KG1 (cell line): ENCODE measurements around the gene TMEM271.
"Not testable (repeated sequence)": the region's sequence is repeated elsewhere in the genome, so short reads cannot be mapped to it uniquely, and the experiment has no call there.

Experiments used
- DNase-seq: peaks from one replicate; lab custom pipeline; 2025; lab: John Stamatoyannopoulos, UW

Gene TMEM271

DNA sequence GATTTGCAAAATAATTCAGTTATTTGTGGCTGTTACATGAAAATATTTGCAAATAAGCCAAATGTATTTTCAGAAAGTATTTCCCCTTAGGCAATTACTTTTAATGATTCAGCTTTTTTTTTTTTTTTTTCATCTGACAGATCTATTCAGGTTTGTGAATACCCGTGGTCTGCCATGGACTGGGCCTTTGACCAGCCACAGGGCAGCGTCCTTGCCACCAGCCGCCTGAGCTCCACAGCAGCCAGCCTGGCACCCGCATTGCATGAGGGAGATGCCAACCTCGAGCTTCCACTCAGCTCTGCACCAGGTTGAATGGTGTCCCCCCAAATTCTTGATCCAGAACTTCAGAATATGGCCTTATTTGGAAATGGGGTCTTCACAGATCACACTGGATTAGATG lies 14.7 kb downstream of the TMEM271 start:
- no peak for DNase-seq

DNA sequence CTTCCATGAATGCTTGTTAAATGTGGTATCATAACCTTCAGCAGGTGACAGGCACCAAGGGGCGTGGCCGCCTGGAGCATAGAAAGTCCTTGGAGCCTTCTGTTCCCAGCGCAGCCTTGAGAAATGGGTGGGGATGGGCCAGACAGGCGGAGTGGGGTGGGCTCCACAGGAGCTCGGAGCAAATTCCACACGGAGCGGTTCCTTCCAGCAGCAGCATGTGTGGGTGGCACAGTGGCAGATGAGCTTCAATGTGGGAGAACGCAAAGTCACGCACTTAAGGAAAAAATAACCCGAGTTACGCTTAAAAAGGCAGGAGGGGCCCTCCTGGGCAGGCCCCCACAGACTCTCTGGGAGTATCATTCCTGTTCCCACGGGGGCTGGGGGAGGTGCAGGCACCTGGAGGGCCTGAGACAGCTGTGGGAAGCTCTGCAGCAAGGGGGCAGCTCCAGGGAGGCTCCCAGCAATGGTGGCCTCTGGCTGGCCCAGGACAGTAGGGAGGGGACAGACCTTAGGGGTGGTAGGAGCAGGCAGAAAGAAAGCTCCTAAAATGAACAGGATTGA lies 15.3 kb downstream of the TMEM271 start:
- no peak for DNase-seq

DNA sequence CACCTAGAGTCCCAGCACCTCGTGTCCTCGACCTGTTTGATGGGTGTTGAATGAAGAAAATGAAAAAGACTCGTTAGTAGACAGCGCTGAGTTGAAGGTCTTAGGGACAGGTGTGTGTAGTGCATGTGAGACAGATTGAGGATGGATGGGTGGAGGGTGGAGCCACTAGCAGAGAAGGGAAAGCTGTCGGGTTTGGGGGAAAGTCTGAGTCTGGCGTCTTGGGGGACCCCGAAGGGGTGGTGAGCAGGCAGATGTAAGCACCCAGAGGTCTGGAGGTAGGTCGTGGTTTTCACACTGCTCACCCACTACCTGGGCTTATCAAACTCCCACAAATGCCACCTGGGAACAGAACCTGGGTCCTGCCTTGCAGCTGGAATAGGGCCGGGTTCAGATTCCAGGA lies 16.0 kb downstream of the TMEM271 start:
- no peak for DNase-seq

DNA sequence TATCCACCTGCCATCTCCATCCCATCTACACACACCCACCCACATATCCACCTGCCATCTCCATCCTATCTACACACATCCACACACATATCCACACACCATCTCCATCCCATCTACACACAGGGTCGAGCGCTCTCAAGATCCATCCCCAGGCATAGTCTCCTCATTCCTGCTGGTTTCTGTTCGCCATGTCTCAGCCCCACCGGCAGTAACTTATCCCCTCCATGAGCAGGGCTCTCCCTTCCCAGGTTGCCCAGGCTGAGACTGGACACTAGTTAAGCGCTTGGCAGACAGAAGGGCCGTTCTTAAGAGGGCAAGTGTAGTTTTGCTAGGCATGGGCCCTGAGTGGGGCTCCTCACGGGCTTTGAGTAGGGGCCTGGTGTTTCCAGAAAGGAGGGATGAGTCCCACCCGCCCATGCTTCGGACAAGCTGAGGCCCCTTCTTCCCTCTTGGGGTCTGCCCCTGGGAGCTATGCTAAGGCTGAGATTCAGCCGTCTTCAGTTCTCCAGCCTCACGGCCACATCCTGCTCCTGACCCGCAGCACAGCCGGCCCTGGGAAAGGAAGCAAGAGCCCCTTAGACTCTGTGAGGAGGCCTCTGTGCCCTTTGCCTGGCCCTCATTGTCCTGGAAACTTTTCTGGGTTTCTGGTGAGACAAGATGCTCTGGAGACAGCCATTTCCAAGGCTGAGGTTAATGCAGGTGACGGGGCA lies 20.4 kb downstream of the TMEM271 start:
- DNase-seq = no peak

DNA sequence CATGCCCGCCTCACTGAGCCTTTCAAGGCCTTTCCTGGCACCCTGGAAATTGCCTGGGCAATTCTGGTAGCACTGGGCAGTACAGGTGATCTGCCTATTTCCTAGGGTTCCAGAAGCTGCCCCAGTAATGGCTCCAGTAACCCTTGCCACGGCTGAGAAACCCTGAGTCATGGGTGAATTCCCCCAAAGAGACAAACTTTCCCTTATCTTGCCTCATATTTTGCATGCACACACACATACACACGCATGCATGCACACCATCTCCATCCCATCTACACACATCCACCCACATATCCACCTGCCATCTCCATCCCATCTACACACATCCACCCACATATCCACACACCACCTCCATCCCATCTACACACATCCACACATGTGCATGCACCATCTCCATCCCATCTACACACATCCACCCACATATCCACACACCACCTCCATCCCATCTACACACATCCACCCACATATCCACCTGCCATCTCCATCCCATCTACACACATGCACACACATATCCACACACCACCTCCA lies 21.2 kb downstream of the TMEM271 start:
- DNase-seq = not testable (repeated sequence)

DNA sequence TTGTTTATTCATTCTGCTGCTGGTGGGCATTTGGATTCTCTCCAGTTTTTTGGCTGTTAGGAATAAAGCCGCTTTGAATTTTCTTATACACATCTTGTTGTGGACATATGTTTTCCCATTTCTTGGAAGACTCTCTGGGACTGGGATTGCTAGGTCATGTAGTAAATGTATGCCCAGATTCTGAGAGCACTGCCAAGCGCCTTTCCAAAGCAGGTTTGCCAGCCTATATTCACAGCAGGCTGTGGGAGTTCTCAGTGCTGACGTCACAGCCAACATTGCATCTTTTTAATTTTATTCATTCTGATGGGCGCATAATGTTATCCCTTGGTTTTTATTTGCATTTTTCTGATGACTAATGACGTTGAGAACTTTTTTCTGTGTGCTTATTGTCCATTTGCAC lies 24.1 kb downstream of the TMEM271 start:
- DNase-seq = no peak

DNA sequence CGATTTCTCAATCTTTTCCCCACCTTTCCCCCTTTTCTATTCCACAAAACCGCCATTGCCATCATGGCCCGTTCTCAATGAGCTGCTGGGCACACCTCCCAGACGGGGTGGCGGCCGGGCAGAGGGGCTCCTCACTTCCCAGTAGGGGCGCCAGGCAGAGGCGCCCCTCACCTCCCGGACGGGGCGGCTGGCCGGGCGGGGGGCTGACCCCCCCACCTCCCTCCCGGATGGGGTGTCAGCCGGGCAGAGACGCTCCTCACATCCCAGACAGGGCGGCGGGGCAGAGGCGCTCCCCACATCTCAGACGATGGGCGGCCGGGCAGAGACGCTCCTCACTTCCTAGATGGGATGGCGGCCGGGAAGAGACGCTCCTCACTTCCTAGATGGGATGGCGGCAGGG lies 25.8 kb downstream of the TMEM271 start:
- DNase-seq = not testable (repeated sequence)

DNA sequence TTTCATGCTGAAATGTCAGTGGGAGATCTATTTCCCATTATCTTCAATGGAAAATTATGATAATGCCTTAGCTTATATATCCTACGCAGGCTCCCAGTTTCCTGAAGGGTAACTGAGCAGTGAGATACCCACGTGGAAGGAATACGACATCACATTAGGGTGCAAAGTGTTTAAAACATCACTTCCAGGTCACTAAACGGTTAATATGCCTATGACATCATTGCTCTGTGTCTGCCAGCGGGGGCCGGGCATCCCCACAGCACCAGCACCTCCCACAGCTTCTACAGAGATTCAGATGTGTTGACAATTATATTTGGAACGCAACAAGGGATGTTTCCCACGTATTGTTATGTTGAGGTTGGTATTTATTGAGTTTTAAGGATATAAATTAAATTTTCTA lies 27.1 kb downstream of the TMEM271 start:
- DNase-seq = no peak

DNA sequence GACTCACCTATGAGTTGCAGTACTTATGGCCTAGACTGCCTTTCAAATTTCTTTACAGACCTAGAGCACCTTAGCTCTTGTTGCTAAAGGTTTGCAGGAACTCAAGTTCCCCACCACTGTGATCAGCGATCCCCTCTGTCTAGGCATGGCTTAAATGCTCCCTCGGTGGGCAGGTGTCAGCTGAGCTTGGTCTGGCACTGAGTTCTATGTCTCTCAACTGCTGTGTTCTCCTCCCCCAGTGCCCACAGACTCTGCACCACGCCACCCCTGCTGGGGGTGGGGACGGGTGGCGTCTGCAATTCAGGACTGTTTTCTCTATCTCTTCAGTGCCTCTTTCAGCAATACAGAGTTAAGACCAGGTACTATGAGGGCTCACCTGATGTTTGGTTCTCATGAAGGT lies 30.5 kb downstream of the TMEM271 start:
- DNase-seq = no peak

DNA sequence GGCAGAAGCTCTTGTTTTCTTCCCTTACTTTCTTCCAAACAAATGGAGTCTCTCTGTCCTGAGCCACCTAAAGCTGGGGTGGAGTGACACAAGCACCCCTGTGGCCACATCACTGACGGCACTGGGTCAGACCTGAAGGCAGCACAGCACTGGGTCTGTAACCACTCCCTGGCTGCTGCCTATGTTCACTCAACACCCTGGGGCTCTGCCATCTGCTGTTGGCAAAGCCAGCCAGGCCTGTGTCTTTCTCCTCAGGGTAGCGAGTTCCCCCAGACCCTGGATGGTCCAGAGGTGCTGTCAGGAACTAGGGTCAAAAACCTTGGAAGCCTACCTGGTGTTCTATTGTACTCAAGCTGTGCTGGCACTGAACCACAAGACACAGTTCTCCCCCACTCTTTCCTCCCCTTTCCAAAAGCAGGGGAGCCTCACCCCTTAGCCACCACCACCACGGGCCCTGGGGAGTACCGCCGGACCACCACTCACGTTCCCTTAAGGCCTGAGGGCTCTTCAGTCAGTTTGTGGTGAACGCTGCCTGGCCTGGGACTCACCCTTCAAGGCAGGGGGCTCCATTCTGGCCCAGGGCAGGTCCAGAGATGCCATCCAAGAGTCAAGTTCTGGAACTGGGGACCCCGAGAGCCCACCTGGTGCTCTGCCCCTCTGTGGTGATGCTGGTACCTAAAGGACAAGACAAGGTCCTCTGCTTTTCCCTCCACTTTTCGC lies 31.5 kb downstream of the TMEM271 start:
- no peak for DNase-seq

DNA sequence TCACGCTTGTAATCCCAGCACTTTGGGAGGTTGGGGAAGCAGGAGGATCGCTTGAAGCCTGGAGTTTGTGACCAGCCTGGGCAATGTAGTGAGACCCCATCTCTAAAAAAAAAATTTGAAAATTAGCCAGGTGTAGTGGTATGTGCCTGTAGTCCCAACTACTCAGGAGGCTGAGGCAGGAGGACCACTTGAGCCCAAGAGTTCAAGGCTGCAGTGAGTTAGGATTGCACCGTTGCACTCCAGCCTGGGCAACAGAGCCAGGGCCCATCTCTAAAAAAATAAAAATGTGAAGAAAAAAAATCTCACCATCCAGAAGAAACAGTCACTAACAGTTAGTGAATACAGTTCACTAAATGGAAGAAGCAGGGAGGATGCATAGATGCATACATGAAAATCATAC lies 34.8 kb downstream of the TMEM271 start:
- no peak for DNase-seq

DNA sequence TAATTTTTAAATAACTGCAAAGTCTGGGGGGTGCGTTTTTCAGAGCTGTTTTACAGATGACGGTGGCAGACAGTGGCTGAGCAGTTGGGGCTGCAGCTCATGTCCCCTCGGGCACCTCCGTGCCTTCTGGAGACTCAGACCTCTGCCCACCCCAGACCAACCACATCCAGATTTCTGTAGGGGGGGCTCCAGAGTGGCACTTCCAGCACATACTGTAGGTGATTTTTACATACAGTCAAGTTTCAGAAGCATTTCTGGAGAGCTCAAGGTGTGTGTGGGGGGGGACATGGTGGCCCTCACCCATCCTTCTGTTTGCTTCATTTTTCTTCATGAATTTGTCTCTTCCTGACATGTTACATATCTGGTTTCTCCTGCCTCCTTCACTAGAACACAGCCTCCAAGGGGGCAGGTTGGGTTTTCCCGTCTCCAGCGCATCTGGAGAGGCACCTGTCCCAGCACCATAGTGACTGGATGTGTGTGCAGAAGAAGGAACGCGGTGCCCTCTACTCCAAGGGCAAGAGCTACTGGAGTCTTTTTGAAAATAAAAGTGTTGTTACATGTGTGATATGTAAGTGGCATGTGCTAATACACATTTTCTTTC lies 37.5 kb downstream of the TMEM271 start:
- no peak for DNase-seq

DNA sequence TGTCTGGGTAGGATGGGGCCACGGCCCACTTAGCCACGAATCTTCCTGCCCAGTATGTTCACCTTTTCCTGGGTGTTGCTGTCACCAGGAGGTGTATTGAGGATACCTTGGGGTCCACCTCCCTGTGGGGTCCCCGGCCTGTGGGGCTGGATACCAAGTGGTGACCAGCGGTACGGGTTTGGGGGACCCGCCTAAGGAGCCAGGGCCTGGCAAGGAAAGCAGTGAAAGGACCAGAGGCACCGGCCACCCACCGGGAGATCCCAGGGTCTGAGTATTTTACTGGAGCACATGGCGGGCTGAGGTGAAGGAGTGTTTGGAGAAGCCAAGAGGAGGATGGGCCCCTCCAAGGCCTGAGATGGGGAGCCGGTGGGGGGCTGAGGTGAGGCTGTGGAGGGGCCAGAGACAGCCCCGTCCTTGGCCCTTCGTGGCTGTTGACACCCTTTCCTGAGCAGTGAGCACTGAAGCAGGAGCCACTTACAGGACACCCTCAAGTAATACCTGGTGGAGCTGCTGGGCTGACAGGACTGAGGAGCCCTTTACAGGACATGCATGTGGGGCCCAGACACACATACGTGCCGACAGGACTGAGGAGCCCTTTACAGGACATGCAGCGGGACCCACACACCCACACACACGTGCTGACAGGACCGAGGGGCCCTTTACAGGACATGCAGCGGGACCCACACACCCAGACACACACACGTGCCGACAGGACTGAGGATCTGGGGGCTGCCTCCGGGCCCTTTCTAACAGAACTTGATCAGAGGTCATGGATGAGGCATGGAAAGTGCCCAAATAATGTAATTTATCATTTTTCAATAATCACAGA lies 38.4 kb downstream of the TMEM271 start:
- DNase-seq = no peak

DNA sequence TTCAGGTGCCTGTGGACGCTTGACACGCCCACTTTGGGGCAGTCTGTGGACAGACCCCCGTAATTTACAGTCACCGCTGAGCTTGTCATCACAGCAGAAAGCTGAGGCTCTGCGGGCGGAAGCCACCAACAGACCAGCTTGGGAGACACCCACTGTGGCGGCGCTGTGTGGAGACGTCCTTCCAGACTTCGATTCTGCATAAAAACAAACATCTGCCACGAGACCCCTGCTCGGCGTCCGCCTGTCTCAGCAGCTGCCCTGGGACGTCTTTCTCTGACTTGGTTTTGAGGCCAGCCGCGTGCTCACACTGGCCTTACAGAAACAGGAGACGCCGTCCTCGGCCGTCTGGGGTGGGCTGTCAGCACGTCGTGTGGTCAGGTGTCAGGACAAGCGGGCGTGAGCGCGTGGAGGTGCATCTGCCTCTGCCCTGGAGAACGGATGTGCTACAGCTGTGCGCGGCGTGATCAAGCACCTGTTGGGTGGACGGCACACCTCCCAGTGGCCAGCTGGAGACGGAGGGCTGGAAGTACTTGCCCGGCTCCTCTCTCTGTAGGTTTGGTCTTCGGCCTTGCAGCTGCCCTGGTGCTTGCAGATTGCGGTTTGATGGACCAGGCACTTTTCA lies 39.6 kb downstream of the TMEM271 start:
- DNase-seq = no peak

DNA sequence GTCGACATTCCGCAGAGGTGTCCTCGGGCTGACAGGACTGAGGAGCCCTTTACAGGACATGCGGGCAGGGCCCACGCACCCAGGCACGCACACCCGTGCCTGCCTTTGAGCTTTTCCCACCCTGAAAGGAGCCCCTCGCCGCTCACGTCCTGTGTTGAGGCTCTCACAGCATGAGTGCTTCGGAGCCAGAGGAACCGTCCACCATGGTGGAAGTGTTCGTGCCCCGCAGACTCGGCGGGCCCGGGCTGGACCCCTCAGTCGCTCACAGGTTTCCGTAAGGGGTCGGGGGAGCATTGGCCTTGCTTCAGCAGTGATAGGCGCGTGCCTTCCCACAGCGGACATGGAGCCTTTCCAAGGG lies 40.2 kb downstream of the TMEM271 start:
- DNase-seq = no peak

DNA sequence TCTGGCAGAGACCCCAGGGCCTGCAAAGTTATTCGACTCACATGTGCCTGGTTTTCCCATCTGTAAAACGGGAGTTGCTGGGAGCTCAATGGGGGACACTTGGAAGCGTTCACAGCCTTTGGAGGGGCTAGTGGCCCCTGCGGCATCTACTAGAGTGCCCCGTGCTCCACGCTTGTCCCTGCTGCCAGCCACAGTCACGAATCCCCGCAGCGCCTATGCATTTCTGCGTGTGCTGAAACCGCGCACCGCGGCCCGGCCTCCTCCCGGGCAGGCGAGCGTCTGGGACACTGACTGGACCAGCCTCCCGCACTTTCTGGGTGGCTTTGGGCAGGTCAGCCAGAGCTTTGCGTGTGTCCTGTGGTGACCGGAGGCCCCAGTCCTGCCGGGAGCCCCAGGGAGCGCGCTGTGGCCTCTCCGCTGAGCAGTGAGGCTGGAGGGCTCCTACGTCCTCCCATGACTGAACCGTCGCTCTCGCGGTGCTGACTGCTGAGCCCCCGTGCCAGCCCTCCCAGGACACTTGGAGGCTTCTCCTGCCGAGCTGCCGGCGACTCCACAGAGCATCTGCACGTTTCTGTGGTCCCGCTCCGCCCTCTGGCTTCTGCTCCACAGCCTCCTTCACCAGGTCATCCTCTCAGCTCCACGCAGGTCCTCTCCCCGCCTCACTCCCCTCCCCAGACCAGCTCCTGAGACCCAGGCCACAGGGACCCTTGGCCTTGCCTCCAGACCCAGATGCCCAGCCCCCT lies 40.7 kb downstream of the TMEM271 start:
- DNase-seq = no peak

DNA sequence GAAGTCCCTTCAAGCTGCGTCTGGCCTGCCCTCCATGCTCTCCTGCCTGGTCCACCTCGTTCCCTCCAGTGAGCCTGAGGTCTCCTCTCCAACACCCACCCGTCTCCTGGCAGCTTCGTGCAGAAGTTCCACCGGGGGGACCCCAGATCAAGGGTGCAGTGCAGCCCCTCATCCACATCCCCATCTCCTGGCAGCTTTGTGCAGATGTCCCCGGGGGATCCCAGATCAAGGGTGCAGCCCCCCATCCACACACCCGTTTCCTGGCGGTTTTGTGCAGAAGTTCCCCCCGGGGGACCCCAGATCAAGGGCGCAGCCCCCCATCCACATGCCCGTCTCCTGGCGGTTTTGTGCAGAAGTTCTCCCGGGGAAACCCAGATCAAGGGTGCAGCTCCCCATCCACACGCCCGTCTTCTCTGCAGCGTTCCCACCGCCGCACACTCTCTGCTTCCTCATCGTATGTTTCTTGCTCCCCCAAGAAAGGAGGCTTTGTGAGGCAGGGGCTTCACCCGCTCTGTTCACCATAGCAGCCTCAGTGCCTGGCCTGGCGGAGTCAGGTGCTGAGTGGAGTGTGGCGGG lies 41.4 kb downstream of the TMEM271 start:
- DNase-seq = no peak

DNA sequence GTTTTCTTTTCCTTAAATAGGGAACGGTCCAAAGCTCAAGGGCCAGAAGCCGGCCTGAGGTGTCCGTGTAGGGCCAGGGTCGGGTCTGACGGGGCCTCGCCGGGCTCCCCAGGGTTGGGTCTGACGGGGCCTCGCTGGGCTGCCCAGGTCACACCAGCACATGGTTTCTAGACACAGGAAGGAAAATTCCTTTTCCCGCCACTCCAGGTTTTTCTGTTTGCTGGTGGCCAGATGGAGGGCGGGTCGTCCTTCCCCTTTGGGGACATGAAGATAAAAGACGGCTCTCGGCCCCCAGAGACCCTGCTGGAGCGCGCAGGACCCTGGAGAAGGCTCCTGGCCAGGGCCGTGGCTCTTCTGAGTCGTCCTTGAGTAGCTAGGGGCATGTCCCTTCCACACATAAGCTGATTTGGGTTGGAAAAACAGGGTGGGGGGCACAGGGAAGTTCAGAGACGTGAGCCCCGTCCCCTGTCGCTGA lies 42.0 kb downstream of the TMEM271 start:
- no peak for DNase-seq

DNA sequence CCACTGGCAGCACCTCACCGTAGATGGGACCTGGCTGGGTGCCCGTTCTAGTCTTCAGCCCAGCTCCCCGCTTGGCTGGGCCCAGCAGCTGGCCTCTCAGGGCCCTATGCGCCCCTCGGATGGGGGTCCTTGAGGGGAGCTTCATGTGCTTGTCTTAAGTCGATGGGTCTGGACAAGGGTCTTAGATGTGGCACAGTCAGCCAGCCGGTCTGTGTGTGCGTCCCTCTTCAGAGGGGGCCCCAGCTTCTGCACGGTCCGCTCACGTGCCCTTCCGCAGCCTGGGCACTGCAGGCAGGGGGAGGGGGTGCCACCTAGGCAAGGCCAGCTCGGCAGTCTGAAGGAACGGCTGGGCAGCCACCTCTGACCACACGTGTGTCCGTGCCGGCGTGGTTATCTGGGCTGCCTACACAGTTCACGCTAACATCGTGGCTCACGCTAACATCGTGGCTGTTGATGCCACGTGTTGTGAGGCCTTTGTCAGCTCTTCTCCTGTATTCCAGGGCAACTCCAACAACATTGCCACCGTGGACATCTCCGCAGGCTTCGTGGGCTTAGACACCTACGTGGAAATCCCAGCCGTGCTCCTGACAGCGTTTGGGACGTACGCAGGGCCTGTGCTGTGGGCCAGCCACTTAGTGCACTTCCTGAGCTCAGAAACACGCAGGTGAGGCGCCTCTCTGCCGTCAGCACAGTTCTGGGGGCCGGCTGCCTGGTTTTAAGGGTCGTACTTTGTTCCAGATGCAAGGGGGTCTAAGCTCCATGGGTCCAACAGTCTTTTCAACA lies 42.6 kb downstream of the TMEM271 start:
- DNase-seq = no peak
